Astrocyte of the cerebellum (primary cell): ENCODE measurements around the gene CLCN7.
"Not testable (repeated sequence)": the region's sequence is repeated elsewhere in the genome, so short reads cannot be mapped to it uniquely, and the experiment has no call there.

Source experiments
- DNase-seq: peaks from one replicate; pipeline ENCODE4 v3.0.0-alpha.2; 2011; ENCODE audit warnings: low read depth
- H3K4me3 ChIP-seq: 2 replicates; pipeline ENCODE4 v1.5.1; 2011; ENCODE audit warnings: mild to moderate bottlenecking, low read depth, low read length, moderate library complexity
- CTCF ChIP-seq: IDR thresholded peaks from 2 replicates; pipeline ENCODE4 v1.5.1; 2012; ENCODE audit warnings: low read length, low read depth, moderate library complexity, mild to moderate bottlenecking; ENCODE audit errors: missing control alignments
- in situ Hi-C: cut with HindIII; loops from 2 replicates; pipeline ENCODE4 v1.10.0; 2017; ENCODE audit warnings: low sequenced_read_pairs

Gene CLCN7

GRCh38 chr16:1481906-1482835 lies 7.3 kb upstream of the CLCN7 start:
- in situ Hi-C loops, result loop anchor here (25.0 kb wide), 1 partner anchor 95 kb away; no protein-coding TSS in a partner anchor
- no peak for DNase-seq
- TF ChIP-seq CTCF, result no peak
- no peak overlapping the region for H3K4me3 ChIP-seq

GRCh38 chr16:1478937-1479336 lies 4.1 kb upstream of the CLCN7 start:
- in situ Hi-C loops, result loop anchor here (25.0 kb wide), 1 partner anchor 92 kb away; no protein-coding TSS in a partner anchor
- H3K4me3 ChIP-seq, DNase-seq: not testable (repeated sequence)

- in situ Hi-C loops, result loop anchor here (25.0 kb wide), 1 partner anchor 90 kb away; no protein-coding TSS in a partner anchor
- DNase-seq, result no peak
- no peak overlapping the region for H3K4me3 ChIP-seq
- TF ChIP-seq CTCF, result no peak
Observed at GRCh38 chr16:1477033-1477432, 2.2 kb upstream of the CLCN7 start.

GRCh38 chr16:1475552-1476114 lies 805 bp upstream of the CLCN7 start:
- no peak for DNase-seq
- TF ChIP-seq CTCF, result no peak
- peak overlapping the region; percentile 70 for H3K4me3 ChIP-seq
- in situ Hi-C loops, result loop anchor here (25.0 kb wide), 1 partner anchor 88 kb away; no protein-coding TSS in a partner anchor

- no peak for DNase-seq
- TF ChIP-seq CTCF, result no peak
- in situ Hi-C loops, result no loop called here
- H3K4me3 ChIP-seq, result peak overlapping the region; percentile 70
Observed at GRCh38 chr16:1474082-1474795, 589 bp downstream of the CLCN7 start.

GRCh38 chr16:1472974-1473373 lies 1.9 kb downstream of the CLCN7 start:
- in situ Hi-C loops, result no loop called here
- no peak overlapping the region for H3K4me3 ChIP-seq
- TF ChIP-seq CTCF, result no peak
- DNase-seq, result no peak
